Measurements from ENCODE around the gene LHFPL6.

Gene LHFPL6

DNA sequence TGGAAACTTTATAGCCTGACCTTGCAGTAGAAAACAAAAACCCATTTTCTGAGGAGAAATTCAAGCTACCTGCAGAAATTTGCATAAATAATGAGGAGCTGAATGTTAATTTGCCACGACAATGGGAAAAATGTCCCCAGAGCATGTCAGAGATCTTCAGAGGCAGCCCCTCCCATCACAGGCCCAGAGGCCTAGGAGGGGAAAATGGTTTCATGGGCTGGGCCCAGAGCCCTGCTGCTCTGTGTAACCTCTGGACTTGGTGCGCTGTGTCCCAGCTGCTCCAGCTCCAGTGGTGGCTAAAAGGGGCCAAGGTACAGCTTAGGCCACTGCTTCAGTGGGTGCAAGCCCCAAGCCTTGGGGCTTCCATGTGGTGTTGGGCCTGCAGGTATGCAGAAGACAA, 306.8 kb downstream of the LHFPL6 start:
- no peak for TF ChIP-seq MYC (IDR thresholded peaks at IDR 0.05; ENCODE audit: low read depth, low read length)
- TF ChIP-seq, protein P1, sequence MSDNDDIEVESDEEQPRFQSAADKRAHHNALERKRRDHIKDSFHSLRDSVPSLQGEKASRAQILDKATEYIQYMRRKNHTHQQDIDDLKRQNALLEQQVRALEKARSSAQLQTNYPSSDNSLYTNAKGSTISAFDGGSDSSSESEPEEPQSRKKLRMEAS (IDR thresholded peaks at IDR 0.05; ENCODE audit: low read depth, low read length): no peak
- TF ChIP-seq CTCF (IDR thresholded peaks at IDR 0.05; ENCODE audit: low read depth, low read length): no peak
- TF ChIP-seq POLR2A (IDR thresholded peaks at IDR 0.05; ENCODE audit: extremely low read depth, insufficient read length): no peak
- no peak overlapping the region for H3K4me3 ChIP-seq (ENCODE audit: low read depth, low read length)
- DNase-seq (ENCODE audit: low read depth): no peak
